Right lobe of liver (tissue), 4 donors: Measurements from ENCODE around the gene MYO1F.

Experiments
- CTCF ChIP-seq, 4 donors: fragments of 200-600 bp in 3 of 4; fragments of 450-650 bp in 1 of 4; IDR thresholded peaks; one replicate each; pipeline versions ENCODE4 v1.5.1 to v1.8.0; 2016 to 2022; ENCODE audit warnings: antibody characterized with exemption in 4 of 4, mild to moderate bottlenecking in 2 of 4
- POLR2A ChIP-seq: fragments of 450-650 bp; IDR thresholded peaks from one replicate; pipeline ENCODE4 v1.6.1; 2017; ENCODE audit warnings: antibody characterized with exemption, mild to moderate bottlenecking
- donor health status: DM: no; HTN: no; CAD: no.
- donor health status: DM: no; HTN: no; CAD: no.
- donor health status: DM: no; HTN: yes; CAD: no.

GRCh38 chr19:8481616-8482015, 95.6 kb downstream of the MYO1F start:
- TF ChIP-seq POLR2A (no peak), CTCF (IDR thresholded peaks at IDR 0.05) (no peak)
